ENCODE data around the gene OR51M1. TPM values are rescaled to one million over a fixed set of nuclear protein-coding genes. Genes with fewer than 3 reads are reported as not detected.
"Not testable (repeated sequence)": the region's sequence is repeated elsewhere in the genome, so short reads cannot be mapped to it uniquely, and the experiment has no call there.

The OR51M1 gene
- not detected in 2 replicates for total RNA-seq

- no peak within 1 kb of the TSS for H3K4me3 ChIP-seq (ENCODE audit: low read depth, low read length)
- no peak for DNase-seq (ENCODE audit: low read depth)
- H3K36me3 ChIP-seq (ENCODE audit: control insufficient read depth, insufficient read depth, low read length), result no peaks in the 10 kb centered on the region
- TF ChIP-seq, protein P1, sequence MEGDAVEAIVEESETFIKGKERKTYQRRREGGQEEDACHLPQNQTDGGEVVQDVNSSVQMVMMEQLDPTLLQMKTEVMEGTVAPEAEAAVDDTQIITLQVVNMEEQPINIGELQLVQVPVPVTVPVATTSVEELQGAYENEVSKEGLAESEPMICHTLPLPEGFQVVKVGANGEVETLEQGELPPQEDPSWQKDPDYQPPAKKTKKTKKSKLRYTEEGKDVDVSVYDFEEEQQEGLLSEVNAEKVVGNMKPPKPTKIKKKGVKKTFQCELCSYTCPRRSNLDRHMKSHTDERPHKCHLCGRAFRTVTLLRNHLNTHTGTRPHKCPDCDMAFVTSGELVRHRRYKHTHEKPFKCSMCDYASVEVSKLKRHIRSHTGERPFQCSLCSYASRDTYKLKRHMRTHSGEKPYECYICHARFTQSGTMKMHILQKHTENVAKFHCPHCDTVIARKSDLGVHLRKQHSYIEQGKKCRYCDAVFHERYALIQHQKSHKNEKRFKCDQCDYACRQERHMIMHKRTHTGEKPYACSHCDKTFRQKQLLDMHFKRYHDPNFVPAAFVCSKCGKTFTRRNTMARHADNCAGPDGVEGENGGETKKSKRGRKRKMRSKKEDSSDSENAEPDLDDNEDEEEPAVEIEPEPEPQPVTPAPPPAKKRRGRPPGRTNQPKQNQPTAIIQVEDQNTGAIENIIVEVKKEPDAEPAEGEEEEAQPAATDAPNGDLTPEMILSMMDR (IDR thresholded peaks at IDR 0.05; ENCODE audit: insufficient read depth, low read length, poor library complexity, severe bottlenecking), result no peak
- no peaks in the 10 kb centered on the region for H3K27me3 ChIP-seq (ENCODE audit: control insufficient read depth, insufficient read depth, low read length)
Measured at GRCh38 chr11:5383576-5383975, at the start of gene OR51M1. Gene OR51M1 (plus strand): TSS chr11:5383812. CDS start chr11:5389399, 5,587 bp downstream.

GRCh38 chr11:5335170-5335569, 48.4 kb upstream of the OR51M1 start:
- no peak for DNase-seq (ENCODE audit: low read depth)
- TF ChIP-seq, protein P1 (IDR thresholded peaks at IDR 0.05; ENCODE audit: insufficient read depth, low read length, poor library complexity, severe bottlenecking), result no peak

GRCh38 chr11:5336331-5336730, 47.3 kb upstream of the OR51M1 start:
- Histone ChIP-seq H3K27me3 (ENCODE audit: control insufficient read depth, insufficient read depth, low read length) (no peaks in the 10 kb centered on the region), H3K4me3 (ENCODE audit: low read depth, low read length) (no peak overlapping the region), H3K36me3 (ENCODE audit: control insufficient read depth, insufficient read depth, low read length) (no peaks in the 10 kb centered on the region)
- TF ChIP-seq, protein P1 (IDR thresholded peaks at IDR 0.05; ENCODE audit: insufficient read depth, low read length, poor library complexity, severe bottlenecking), result no peak
- no peak for DNase-seq (ENCODE audit: low read depth)

More at GRCh38 chr11:5335170-5335569, 48.4 kb upstream of the OR51M1 start:
- H3K36me3 ChIP-seq (ENCODE audit: control insufficient read depth, insufficient read depth, low read length), result no peaks in the 10 kb centered on the region
- no peak overlapping the region for H3K4me3 ChIP-seq (ENCODE audit: low read depth, low read length)
- H3K27me3 ChIP-seq (ENCODE audit: control insufficient read depth, insufficient read depth, low read length), result no peaks in the 10 kb centered on the region

GRCh38 chr11:5337253-5337652, 46.4 kb upstream of the OR51M1 start:
- not testable (repeated sequence) for DNase-seq (ENCODE audit: low read depth); H3K4me3 ChIP-seq (ENCODE audit: low read depth, low read length)

DNA sequence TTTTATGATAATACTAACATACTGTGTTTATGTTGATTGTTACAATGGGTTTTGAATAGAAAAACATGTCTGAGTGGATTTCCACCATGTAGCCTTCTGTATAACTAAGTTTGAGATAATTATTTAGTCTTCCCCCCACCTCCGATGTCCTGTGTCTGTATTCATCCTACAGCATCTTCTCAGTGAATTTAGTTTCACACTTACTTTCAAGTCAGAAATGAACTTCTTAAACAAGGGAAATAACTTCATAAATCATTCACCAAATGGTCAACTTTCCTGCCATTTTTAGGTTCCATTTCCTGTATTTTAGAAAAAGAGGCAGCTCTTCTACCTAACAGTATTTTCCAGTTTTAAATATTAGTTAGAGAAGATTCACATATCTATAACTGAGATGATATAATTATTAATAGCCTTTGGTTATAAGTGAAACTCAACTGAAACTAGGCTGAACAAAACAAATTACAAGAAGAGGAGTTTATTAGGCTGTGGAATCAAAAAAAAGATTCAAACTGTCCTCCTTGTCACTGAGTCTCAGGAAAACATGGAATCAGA, 43.8 kb upstream of the OR51M1 start:
- no peak overlapping the region for H3K4me3 ChIP-seq (ENCODE audit: low read depth, low read length)
- H3K36me3 ChIP-seq (ENCODE audit: control insufficient read depth, insufficient read depth, low read length), result no peaks in the 10 kb centered on the region
- no peaks in the 10 kb centered on the region for H3K27me3 ChIP-seq (ENCODE audit: control insufficient read depth, insufficient read depth, low read length)
- TF ChIP-seq, protein P1 (IDR thresholded peaks at IDR 0.05; ENCODE audit: insufficient read depth, low read length, poor library complexity, severe bottlenecking), result no peak
- DNase-seq (ENCODE audit: low read depth), result no peak

More at GRCh38 chr11:5337253-5337652, 46.4 kb upstream of the OR51M1 start:
- not testable (repeated sequence) for H3K27me3 ChIP-seq (ENCODE audit: control insufficient read depth, insufficient read depth, low read length); H3K36me3 ChIP-seq (ENCODE audit: control insufficient read depth, insufficient read depth, low read length)

GRCh38 chr11:5343474-5344335, 39.9 kb upstream of the OR51M1 start, which contains the start of gene OR51B5:
Gene OR51B5 (minus strand): TSS chr11:5343524. CDS start chr11:5343524, 0 bp downstream.
- no peak within 1 kb of the TSS for H3K4me3 ChIP-seq (ENCODE audit: low read depth, low read length)
- H3K36me3 ChIP-seq (ENCODE audit: control insufficient read depth, insufficient read depth, low read length), result no peaks in the 10 kb centered on the region
- DNase-seq (ENCODE audit: low read depth), result no peak
- TF ChIP-seq, protein P1 (IDR thresholded peaks at IDR 0.05; ENCODE audit: insufficient read depth, low read length, poor library complexity, severe bottlenecking), result no peak
- H3K27me3 ChIP-seq (ENCODE audit: control insufficient read depth, insufficient read depth, low read length), result no peaks in the 10 kb centered on the region

All from kidney epithelial cell (primary cell).